Fibroblast of lung (primary cell): ENCODE measurements around the gene WDHD1.

Experiments used
- CTCF ChIP-seq, 2 donors: IDR thresholded peaks in 1 of 2; conservative IDR thresholded peaks in 1 of 2; 1 replicate in 1 of 2; 2 replicates in 1 of 2; pipeline ENCODE4 v1.5.1; 2011 to 2012; ENCODE audit warnings: low read length in 2 of 2, control low read depth in 1 of 2, inconsistent platforms in 1 of 2, low read depth in 1 of 2, mild to moderate bottlenecking in 1 of 2
- EZH2 ChIP-seq: IDR thresholded peaks from 2 replicates; pipeline ENCODE4 v1.5.1; 2012; ENCODE audit warnings: low read length, control low read depth, mild to moderate bottlenecking; ENCODE audit errors: missing control alignments

GRCh38 chr14:54931598-54932340 is 95.1 kb downstream of the WDHD1 start:
- no peak for TF ChIP-seq CTCF (conservative IDR thresholded peaks at IDR 0.05 in 1 of 2, IDR thresholded peaks at IDR 0.05 in 1 of 2; ENCODE audit: low read depth in 1 of 2, low read length in 2 of 2)
- no peak for TF ChIP-seq EZH2
